ENCODE results near the gene PCNX3. TPM values are rescaled to one million over a fixed set of nuclear protein-coding genes. Genes with fewer than 3 reads are reported as not detected.

The PCNX3 gene
- total RNA-seq, 1 experiment from 2014 or later, result 50.4 TPM

DNA sequence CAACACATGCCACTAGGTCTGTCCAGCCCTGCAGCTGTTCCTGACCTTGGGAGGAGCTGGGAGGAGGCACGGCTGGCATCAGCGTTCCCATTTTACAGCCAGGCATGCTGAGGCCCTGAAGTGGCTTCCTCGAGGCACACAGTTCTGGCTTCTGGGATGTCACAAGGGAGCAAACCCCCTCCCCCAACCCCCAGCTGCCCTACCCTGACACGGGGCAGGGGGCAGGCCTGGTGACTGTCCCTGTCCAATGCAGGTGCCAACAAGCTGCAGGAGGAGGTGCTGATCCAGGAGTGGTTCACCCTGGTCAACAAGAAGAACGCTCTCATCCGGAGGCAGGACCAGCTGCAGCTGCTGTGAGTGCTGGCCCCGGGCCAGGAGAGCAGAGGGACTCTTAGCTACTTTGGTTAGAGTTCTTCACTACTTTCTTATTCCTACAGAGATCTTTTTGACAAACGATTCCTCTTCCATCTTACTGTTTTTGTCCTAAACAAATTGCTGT lies 25.3 kb upstream of the PCNX3 start:
- Histone ChIP-seq H3K4me1 (ENCODE audit: control insufficient read depth in 1 of 2, insufficient read depth in 2 of 2, low read length in 2 of 2) (peaks cover 17 to 35% of the 10 kb centered on the region in 2 experiments), H3K36me3 (ENCODE audit: control insufficient read depth in 1 of 2, insufficient read depth in 2 of 2, low read length in 2 of 2) (no peaks in the 10 kb centered on the region; a peak in 1 of 4 replicates), H2AFZ (ENCODE audit: low read depth, low read length, poor library complexity, severe bottlenecking) (no peak overlapping the region), H3K9ac (ENCODE audit: low read length) (no peak overlapping the region), H3K79me2 (ENCODE audit: insufficient read depth, low read length) (no peaks in the 10 kb centered on the region), H3K9me3 (ENCODE audit: control insufficient read depth in 1 of 2, insufficient read depth in 1 of 2, low read depth in 1 of 2, low read length in 2 of 2) (no peaks in the 10 kb centered on the region), H3K27me3 (ENCODE audit: insufficient read depth, low read length) (no peaks in the 10 kb centered on the region), H3K9me2 (ENCODE audit: insufficient read depth) (no peaks in the 10 kb centered on the region), H4K20me1 (ENCODE audit: insufficient read depth) (no peaks in the 10 kb centered on the region), H3K4me2 (ENCODE audit: low read length) (no peak overlapping the region), H3K27ac (ENCODE audit: low read depth, low read length) (no peak overlapping the region), H3K4me3 (replicated peaks in 1 of 2; ENCODE audit: low read depth in 1 of 2, low read length in 2 of 2) (no peak overlapping the region)
- BruUV-seq (replicated peaks), result no TSS peak
- ATAC-seq, result no peak
- no peak for DNase-seq (ENCODE audit: low read depth, low spot score)
- TF ChIP-seq TCF7L2 (IDR thresholded peaks at IDR 0.05; ENCODE audit: borderline replicate concordance, extremely low read depth, insufficient read depth, insufficient read length) (no peak), CEBPB (IDR thresholded peaks at IDR 0.05; ENCODE audit: low read depth) (no peak), CBX3 (IDR thresholded peaks at IDR 0.05; ENCODE audit: low read depth) (no peak)
- ChIA-PET POLR2A (no interaction called here), CTCF (interaction anchor here (1.0 kb wide), 1 partner anchor 17 kb away, joined by 3 read pairs; the partner anchor contains the start of gene FAM89B), RAD21 (ENCODE audit: low non-redundant PET in 1 of 2, low total read pairs in 2 of 2, uncharacterized antibody in 2 of 2, unreplicated experiment in 2 of 2) (no interaction called here)
- intact Hi-C loops (cut with micrococcal nuclease), result no loop called here

DNA sequence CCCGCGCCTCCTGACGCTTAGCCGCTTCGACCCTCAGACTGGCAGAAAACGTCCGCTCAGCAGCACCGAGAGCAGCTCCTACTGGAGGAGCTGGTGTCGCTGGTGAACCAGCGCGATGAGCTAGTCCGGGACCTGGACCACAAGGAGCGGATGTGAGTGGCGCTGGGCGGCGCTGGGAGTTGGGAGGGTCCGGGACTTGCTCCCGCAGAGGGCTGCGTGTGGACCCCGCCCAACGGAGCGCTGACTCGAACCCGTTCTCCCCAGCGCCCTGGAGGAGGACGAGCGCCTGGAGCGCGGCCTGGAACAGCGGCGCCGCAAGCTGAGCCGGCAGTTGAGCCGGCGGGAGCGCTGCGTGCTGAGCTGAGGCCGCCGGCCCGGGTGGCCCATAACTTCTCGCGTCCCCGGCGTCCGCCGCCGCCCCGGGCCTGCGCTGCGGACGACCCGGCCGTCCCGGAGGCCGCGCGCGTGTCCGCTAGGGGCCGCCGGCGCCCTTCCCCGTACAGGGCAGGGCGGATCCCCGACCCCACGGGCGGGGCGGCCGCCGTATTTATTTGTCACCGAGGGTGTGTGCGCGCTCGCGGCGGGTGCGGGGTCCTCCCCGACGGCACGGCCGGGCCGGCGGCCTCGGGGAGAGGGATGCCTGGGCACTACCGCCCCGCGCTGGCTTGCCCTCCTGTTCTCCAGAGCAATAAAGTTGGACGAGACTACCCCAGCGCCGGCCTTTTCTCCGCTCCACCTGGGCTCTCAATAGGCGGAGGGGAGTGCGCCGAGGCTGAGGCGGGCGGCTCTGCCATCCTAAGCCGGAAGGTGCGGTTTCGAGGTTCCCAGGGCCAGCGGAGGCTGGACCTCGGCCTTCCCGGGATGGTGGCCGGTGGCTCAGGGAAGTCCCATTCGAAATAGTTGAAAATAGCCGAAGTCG lies 23.4 kb upstream of the PCNX3 start:
- Histone ChIP-seq H3K27ac (ENCODE audit: low read depth, low read length) (no peak overlapping the region), H3K36me3 (ENCODE audit: control insufficient read depth in 1 of 2, insufficient read depth in 2 of 2, low read length in 2 of 2) (no peaks in the 10 kb centered on the region), H3K4me3 (replicated peaks in 1 of 2; ENCODE audit: low read depth in 1 of 2, low read length in 2 of 2) (no peak overlapping the region), H4K20me1 (ENCODE audit: insufficient read depth) (no peaks in the 10 kb centered on the region), H3K9me3 (ENCODE audit: control insufficient read depth in 1 of 2, insufficient read depth in 1 of 2, low read depth in 1 of 2, low read length in 2 of 2) (no peaks in the 10 kb centered on the region), H3K9ac (ENCODE audit: low read length) (no peak overlapping the region), H3K4me1 (ENCODE audit: control insufficient read depth in 1 of 2, insufficient read depth in 2 of 2, low read length in 2 of 2) (peaks cover 26 to 36% of the 10 kb centered on the region in 2 experiments), H3K9me2 (ENCODE audit: insufficient read depth) (no peaks in the 10 kb centered on the region), H3K4me2 (ENCODE audit: low read length) (no peak overlapping the region), H3K79me2 (ENCODE audit: insufficient read depth, low read length) (no peaks in the 10 kb centered on the region), H3K27me3 (ENCODE audit: insufficient read depth, low read length) (no peaks in the 10 kb centered on the region), H2AFZ (ENCODE audit: low read depth, low read length, poor library complexity, severe bottlenecking) (no peak overlapping the region)
- TF ChIP-seq EZH2 (IDR thresholded peaks at IDR 0.05) (no peak), EZH2phosphoT487 (IDR thresholded peaks at IDR 0.05; ENCODE audit: borderline replicate concordance) (no peak), CEBPB (IDR thresholded peaks at IDR 0.05; ENCODE audit: low read depth) (no peak), ELF1 (IDR thresholded peaks at IDR 0.05; ENCODE audit: borderline replicate concordance, low read depth) (no peak), TCF7L2 (IDR thresholded peaks at IDR 0.05; ENCODE audit: borderline replicate concordance, extremely low read depth, insufficient read depth, insufficient read length) (no peak), RAD21 (IDR thresholded peaks at IDR 0.05; ENCODE audit: low read depth) (no peak), EGR1 (IDR thresholded peaks at IDR 0.05; ENCODE audit: low read depth) (no peak), ZFX (IDR thresholded peaks at IDR 0.05) (no peak)
- TF ChIP-seq, protein P1, sequence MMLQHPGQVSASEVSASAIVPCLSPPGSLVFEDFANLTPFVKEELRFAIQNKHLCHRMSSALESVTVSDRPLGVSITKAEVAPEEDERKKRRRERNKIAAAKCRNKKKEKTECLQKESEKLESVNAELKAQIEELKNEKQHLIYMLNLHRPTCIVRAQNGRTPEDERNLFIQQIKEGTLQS (IDR thresholded peaks at IDR 0.05), result no peak
- intact Hi-C loops (cut with micrococcal nuclease), result no loop called here
- ChIA-PET POLR2A (interaction anchor here (0.9 kb wide), 1 partner anchor 235 kb away, joined by 3 read pairs; no protein-coding TSS in a partner anchor), RAD21 (ENCODE audit: low non-redundant PET in 1 of 2, low total read pairs in 2 of 2, uncharacterized antibody in 2 of 2, unreplicated experiment in 2 of 2) (no interaction called here), CTCF (interaction anchor here (0.7 to 3.5 kb wide), 4 partner anchors 11 to 51 kb away, joined by 3 to 28 read pairs (median 10); partner anchors contain the start of genes EHBP1L1 and FAM89B)
- ATAC-seq (no peak), DNase-seq (ENCODE audit: low read depth, low spot score) (no peak)
- no TSS peak for BruUV-seq (replicated peaks)

All from HCT116 (cell line).